Fibroblast of skin of abdomen (primary cell): ENCODE measurements around the gene NKTR.

Experiments
- DNase-seq: peaks from one replicate; pipeline ENCODE4 v3.0.0-alpha.2; 2013

NKTR gene

GRCh38 chr3:42662813-42663535, 62.5 kb downstream of the NKTR start:
- no peak for DNase-seq

GRCh38 chr3:42663581-42664437, 63.3 kb downstream of the NKTR start:
- DNase-seq: no peak

GRCh38 chr3:42664438-42664803, 63.9 kb downstream of the NKTR start:
- DNase-seq: no peak

GRCh38 chr3:42665050-42665878, 64.8 kb downstream of the NKTR start:
- DNase-seq: no peak

- no peak for DNase-seq
Observed at GRCh38 chr3:42666022-42666421, 65.5 kb downstream of the NKTR start.

GRCh38 chr3:42666577-42666998, 66.1 kb downstream of the NKTR start:
- no peak for DNase-seq

- DNase-seq: no peak
Observed at GRCh38 chr3:42667096-42667522, 66.6 kb downstream of the NKTR start.

- DNase-seq: no peak
Observed at GRCh38 chr3:42667523-42668412, 67.3 kb downstream of the NKTR start.

- no peak for DNase-seq
Observed at GRCh38 chr3:42668413-42668760, 67.9 kb downstream of the NKTR start.

- no peak for DNase-seq
Observed at GRCh38 chr3:42668793-42669217, 68.3 kb downstream of the NKTR start.

- no peak for DNase-seq
Observed at GRCh38 chr3:42670051-42670576, 69.6 kb downstream of the NKTR start.

GRCh38 chr3:42670670-42671069, 70.2 kb downstream of the NKTR start:
- DNase-seq: no peak

GRCh38 chr3:42672515-42672914, 72.0 kb downstream of the NKTR start:
- DNase-seq: no peak

- DNase-seq: no peak
Observed at GRCh38 chr3:42673082-42673481, 72.6 kb downstream of the NKTR start.

- no peak for DNase-seq
Observed at GRCh38 chr3:42674146-42674545, 73.7 kb downstream of the NKTR start.

GRCh38 chr3:42675909-42676308, 75.4 kb downstream of the NKTR start:
- DNase-seq: no peak

- no peak for DNase-seq
Observed at GRCh38 chr3:42678447-42678846, 78.0 kb downstream of the NKTR start.

- no peak for DNase-seq
Observed at GRCh38 chr3:42680271-42680670, 79.8 kb downstream of the NKTR start.

- no peak for DNase-seq
Observed at GRCh38 chr3:42680806-42681205, 80.3 kb downstream of the NKTR start.

- no peak for DNase-seq
Observed at GRCh38 chr3:42681361-42682038, 81.0 kb downstream of the NKTR start.
